Lung (tissue), 12 donors: ENCODE measurements around the gene ANXA9. TPM values are rescaled to one million over a fixed set of nuclear protein-coding genes. Genes with fewer than 3 reads are reported as not detected.

Source experiments
- ATAC-seq: fragments of 200-7000 bp; cut with Tn5 transposase; one replicate; pipeline ENCODE4 v1.9.1; 2020; ENCODE audit warnings: moderate number of reproducible peaks; ENCODE audit not compliant: insufficient read depth, low FRiP score
- DNase-seq, 3 donors: peaks; one replicate each; pipeline ENCODE4 v3.0.0-alpha.2; 2013 to 2017
- H3K27ac ChIP-seq, 2 donors: one replicate each; pipeline ENCODE4 v1.5.1; 2013; ENCODE audit warnings: mild to moderate bottlenecking in 2 of 2, moderate library complexity in 2 of 2, control low read depth in 1 of 2, inconsistent platforms in 1 of 2, low read depth in 1 of 2, low read length in 1 of 2
- H3K27me3 ChIP-seq, 3 donors: one replicate each; pipeline ENCODE4 v1.5.1; 2013; ENCODE audit warnings: low read length in 2 of 3; ENCODE audit not compliant: control insufficient read depth in 3 of 3, insufficient read depth in 3 of 3
- H3K36me3 ChIP-seq, 4 donors: one replicate each; pipeline ENCODE4 v1.5.1; 2013; ENCODE audit warnings: low read length in 4 of 4, mild to moderate bottlenecking in 1 of 4, moderate library complexity in 1 of 4; ENCODE audit not compliant: control insufficient read depth in 4 of 4, insufficient read depth in 4 of 4
- H3K4me1 ChIP-seq, 5 donors: one replicate each; pipeline ENCODE4 v1.5.1; 2013; ENCODE audit warnings: low read length in 5 of 5, mild to moderate bottlenecking in 2 of 5, moderate library complexity in 1 of 5; ENCODE audit not compliant: control insufficient read depth in 5 of 5, insufficient read depth in 5 of 5
- H3K4me3 ChIP-seq: one replicate; pipeline ENCODE4 v1.5.1; 2013; ENCODE audit warnings: mild to moderate bottlenecking, control low read depth, moderate library complexity
- H3K9ac ChIP-seq, 2 donors: one replicate each; pipeline ENCODE4 v1.5.1; 2013; ENCODE audit warnings: low read length in 2 of 2, control low read depth in 1 of 2; ENCODE audit not compliant: insufficient read depth in 1 of 2
- H3K9me3 ChIP-seq, 4 donors: one replicate each; pipeline ENCODE4 v1.5.1; 2013; ENCODE audit warnings: low read length in 3 of 4, mild to moderate bottlenecking in 1 of 4, moderate library complexity in 1 of 4; ENCODE audit not compliant: control insufficient read depth in 4 of 4, insufficient read depth in 3 of 4
- CTCF ChIP-seq: IDR thresholded peaks from 2 replicates; pipeline ENCODE4 v1.5.1; 2012; ENCODE audit warnings: mild to moderate bottlenecking; ENCODE audit errors: control extremely low read depth, extremely low read depth
- WGBS, 2 donors: extraction: QIAGEN DNeasy Blood & Tissue Kit; methylation state at CpG; one replicate each; pipeline ENCODE4 v1.1.7; 2013; 5-methylcytosine and 5-hydroxymethylcytosine counted together
- polyA plus RNA-seq, 2 donors: library from polyadenylated mRNA; stranded (reverse); fragments of 200-250 nt; gene quantifications; one replicate each; pipeline ENCODE4 v1.2.1, GENCODE V29; 2013
- total RNA-seq, 2 donors: library from RNA; depleted of rRNA in 1 of 2; stranded (reverse); fragments of >200 nt in 1 of 2; gene quantifications; one replicate each; pipeline ENCODE4 v1.2.1, GENCODE V29; 2014 to 2021
- donor health status: control.
- donor health status: control.
- donor health status: Bipolar disorder and iron deficiency.
- donor health status: healthy.
- donor health status: DM: yes; HTN: yes; CAD: no.

Gene ANXA9
- total and polyA plus RNA-seq, 4 donors: 0.37 to 1.3 (median 0.85) TPM

DNA sequence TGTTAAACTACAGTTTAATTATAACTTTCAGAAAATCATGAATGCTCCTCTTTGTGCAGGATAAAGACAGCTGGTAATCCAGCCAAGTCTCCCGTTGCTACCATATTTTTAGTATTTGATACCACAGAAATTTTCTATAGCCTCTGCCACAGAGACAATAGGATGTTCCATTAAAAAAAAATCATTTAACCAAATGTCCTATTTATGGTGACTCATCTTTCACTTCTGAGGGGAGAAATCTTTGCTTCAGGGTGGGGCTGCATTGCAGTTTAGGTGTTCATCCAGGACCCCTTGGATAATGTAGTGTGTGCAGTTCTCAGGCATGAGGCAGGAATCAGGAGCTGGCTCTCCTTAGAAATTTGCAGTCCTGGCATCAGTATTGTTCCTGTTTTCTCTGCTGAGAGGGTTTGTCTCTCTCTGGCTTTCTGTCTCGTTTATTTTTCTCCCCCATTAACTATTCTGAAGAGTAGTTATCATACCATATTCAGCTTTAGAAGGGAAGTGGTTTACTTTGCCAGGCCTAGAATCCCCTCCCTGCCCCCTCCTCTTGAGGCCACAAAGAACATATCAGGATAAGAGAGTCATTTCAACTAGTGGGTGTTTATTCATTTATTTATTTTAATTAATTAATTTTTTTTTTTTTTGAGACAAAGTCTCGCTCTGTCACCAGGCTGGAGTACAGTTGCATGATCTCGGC lies 29.2 kb downstream of the ANXA9 start:
- DNase-seq (no peak), ATAC-seq (no peak)
- Histone ChIP-seq H3K27ac (no peak overlapping the region), H3K9ac (peak overlapping the region in 1 of 2 donors; percentile 5), H3K36me3 (no peaks in the 10 kb centered on the region), H3K27me3 (no peaks in the 10 kb centered on the region), H3K4me1 (peaks cover 6 to 36% (median 18%) of the 10 kb centered on the region in 5 donors), H3K4me3 (no peak overlapping the region), H3K9me3 (no peaks in the 10 kb centered on the region)
- WGBS, 2 donors: 56 to 60% methylated on average over 4 of the region's 4 CpGs
- TF ChIP-seq CTCF: no peak

GRCh38 chr1:151012684-151013471 lies 30.8 kb downstream of the ANXA9 start:
- peak overlapping the region in 1 of 2 donors; percentile 42 for H3K9ac ChIP-seq
- DNase-seq (no peak), ATAC-seq (no peak)
- peak overlapping the region; percentile 62 to 88 for H3K27ac ChIP-seq
- peaks cover 0 to 4% (median 3%) of the 10 kb centered on the region in 4 donors for H3K36me3 ChIP-seq
- 84 to 91% methylated on average over 14 of the region's 14 CpGs for WGBS, 2 donors
- H3K9me3 ChIP-seq: no peaks in the 10 kb centered on the region
- TF ChIP-seq CTCF: no peak
- H3K27me3 ChIP-seq: no peaks in the 10 kb centered on the region
- H3K4me3 ChIP-seq: no peak overlapping the region
- peaks cover 2 to 29% (median 10%) of the 10 kb centered on the region in 5 donors for H3K4me1 ChIP-seq

- no peaks in the 10 kb centered on the region for H3K27me3 ChIP-seq
- peaks cover 2 to 27% (median 10%) of the 10 kb centered on the region in 5 donors for H3K4me1 ChIP-seq
- TF ChIP-seq CTCF: no peak
- H3K27ac ChIP-seq: peak overlapping the region; percentile 4 to 88
- 51 to 74% methylated on average over 2 of the region's 2 CpGs for WGBS, 2 donors
- peak; percentile 48 for ATAC-seq
- H3K9me3 ChIP-seq: no peaks in the 10 kb centered on the region
- peak overlapping the region in 1 of 2 donors; percentile 27 for H3K9ac ChIP-seq
- peaks cover 0 to 9% (median 7%) of the 10 kb centered on the region in 4 donors for H3K36me3 ChIP-seq
- no peak overlapping the region for H3K4me3 ChIP-seq
- DNase-seq: peak; percentile 82 to 96 (median 92)
Measured at GRCh38 chr1:151013518-151013917, 31.4 kb downstream of the ANXA9 start.
